ENCODE results near the gene NOX5.

The NOX5 gene

DNA sequence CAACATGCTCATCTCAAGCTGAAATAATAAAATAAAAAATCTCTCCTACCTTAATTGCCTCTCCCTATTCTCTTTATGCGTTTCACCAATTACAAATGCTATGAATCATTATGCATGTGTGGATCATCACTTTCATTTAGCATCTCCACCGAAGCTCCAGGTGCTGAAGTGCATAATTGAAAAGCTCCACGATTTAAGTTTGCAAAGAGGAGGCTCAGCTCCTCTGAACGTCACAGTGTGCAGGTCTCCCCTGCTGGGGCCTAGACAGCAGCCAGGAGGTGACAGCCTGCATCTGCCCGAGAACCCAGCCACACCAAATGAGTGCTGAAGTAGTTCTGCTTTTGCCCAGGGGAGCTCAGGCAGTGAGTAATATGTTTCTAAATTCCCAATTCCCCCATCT, 85.4 kb downstream of the NOX5 start:
- no peak for DNase-seq (ENCODE audit: low read depth, low spot score)

DNA sequence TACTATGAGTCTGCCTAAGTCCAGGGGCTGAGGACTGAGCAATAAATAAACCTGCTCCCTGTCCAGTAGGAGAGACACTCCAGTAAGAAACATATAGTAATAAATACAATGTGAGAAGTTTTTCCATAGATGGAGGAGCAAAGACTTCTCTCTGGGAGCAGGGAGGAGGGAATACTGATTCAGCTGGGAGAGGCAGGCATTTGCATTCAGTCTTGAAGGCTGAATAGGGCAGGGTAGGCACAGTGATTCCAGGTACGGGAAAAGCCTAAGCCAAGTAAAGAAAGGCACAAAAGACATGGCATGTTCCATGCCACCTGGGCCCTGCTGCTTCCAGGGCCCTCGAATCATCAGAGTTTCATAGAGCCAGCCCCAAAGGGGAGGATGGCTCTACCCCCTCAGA, 86.3 kb downstream of the NOX5 start:
- DNase-seq (ENCODE audit: low read depth, low spot score): no peak

DNA sequence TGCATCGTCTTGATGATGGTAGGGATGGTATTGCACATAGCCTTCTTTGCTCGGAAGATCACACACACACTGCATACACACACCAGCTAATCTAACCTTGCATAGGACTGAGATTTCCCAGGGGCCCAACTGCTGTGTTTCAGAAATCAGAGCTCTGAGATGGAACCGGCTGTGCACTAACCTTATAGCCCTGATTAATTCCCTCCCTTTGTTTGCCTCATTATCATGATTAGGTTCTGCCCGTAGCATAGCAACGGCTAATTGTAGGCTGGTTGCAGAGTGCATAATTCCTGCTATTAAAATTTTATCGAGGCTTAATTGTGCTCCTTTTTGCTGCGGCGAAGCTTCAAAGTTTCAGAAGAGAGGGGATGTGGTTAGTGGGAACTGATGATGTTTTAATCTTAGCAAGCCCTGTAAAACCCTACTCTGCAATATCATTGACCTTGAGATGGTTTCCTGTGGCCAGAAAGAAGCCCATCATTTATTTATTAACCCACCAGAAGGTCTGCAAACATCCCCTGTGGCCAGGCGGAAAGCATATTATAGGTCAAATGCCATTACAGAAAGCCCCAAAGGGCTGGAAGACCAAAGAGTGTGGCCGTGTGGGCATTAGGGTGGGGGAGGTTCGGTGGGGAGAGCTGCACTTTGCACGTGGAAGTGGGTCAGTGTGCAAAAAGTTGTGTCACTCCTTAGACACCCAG, 89.7 kb downstream of the NOX5 start:
- no peak for DNase-seq (ENCODE audit: low read depth, low spot score)

DNA sequence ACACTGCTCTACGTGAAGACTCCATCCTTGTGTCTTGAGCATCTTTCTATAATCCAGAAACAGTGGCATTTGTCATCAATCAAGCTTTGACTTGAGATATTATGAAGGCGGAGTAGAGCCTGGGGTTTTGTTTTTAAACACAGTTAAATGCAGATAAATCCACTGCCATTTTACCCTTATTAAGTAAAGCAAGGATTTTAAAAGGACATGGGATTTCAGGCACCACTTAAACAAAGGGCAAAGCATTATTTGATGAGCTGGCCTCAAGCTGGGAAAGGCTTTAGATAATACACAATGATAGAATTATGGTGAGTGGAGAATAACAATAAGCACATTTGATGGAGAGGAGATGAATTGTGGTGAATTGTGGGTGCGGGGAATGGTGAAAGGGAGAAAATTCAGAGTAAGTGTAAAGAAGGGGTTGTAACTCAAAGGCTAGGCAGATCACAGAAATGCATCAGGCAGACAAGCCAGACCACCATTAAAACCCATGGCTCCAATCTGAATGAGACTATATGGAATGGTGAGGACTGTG, 91.0 kb downstream of the NOX5 start:
- no peak for DNase-seq (ENCODE audit: low read depth, low spot score)

DNA sequence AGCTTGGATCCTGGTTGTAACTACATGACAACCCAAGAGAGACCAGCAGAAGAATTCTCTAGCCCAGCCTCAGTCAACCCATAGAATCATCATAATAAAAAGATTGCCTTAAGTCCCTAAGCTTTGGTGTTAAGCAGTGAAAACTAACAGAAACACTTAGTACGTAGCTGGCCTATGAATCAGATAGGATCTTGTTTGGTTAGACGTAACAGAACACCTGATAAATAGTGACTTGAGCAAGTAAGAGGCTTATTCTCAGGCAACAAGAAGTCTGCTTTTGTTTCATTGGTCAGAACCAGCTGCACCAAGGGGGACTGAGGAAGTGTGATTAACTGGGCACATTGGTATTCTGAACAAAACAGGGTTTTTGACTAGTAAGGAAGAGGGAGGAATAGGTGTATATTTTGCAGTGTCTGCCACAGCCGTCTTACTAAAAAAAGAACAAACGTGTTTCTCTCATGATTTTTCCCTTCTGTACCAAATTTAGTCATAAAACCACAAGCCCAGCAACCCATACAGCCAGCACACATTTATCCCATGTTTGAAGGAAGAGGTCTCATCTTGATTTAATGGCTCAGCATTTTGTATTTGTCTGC, 92.6 kb downstream of the NOX5 start:
- DNase-seq (ENCODE audit: low read depth, low spot score): no peak

All from activated naive CD8-positive, alpha-beta T cell treated with anti-CD3 and anti-CD28 coated beads, Interleukin-2, amount 50 U/mL, for 16 hours (primary cell).